HEK293 (cell line): ENCODE measurements around the gene RBM20.

Experiments
- GLI2 ChIP-seq: fragments of 450-650 bp; formaldehyde crosslinking; IDR thresholded peaks from 2 replicates; pipeline ENCODE4; 2017; ENCODE audit warnings: missing biosample characterization, missing genetic modification characterization, low read depth, borderline replicate concordance
- GLI4 ChIP-seq: fragments of 450-650 bp; formaldehyde crosslinking; IDR thresholded peaks from 2 replicates; pipeline ENCODE4 v1.5.1; 2016; ENCODE audit warnings: missing biosample characterization, missing genetic modification characterization
- IKZF3 ChIP-seq: fragments of 450-650 bp; IDR thresholded peaks from 2 replicates; pipeline ENCODE4 v1.5.0; 2018; ENCODE audit warnings: missing biosample characterization, mild to moderate bottlenecking, missing genetic modification characterization, moderate library complexity
- KLF10 ChIP-seq: fragments of 450-650 bp; IDR thresholded peaks from 2 replicates; pipeline ENCODE4 v1.5.1; 2018; ENCODE audit warnings: missing biosample characterization, mild to moderate bottlenecking, missing genetic modification characterization
- MZF1 ChIP-seq: fragments of 450-650 bp; formaldehyde crosslinking; IDR thresholded peaks from 2 replicates; pipeline ENCODE4 v1.5.1; 2017; ENCODE audit warnings: missing biosample characterization, missing genetic modification characterization, borderline replicate concordance
- OSR2 ChIP-seq: fragments of 450-650 bp; formaldehyde crosslinking; IDR thresholded peaks from 2 replicates; pipeline ENCODE4 v1.5.1; 2016; ENCODE audit warnings: missing biosample characterization, missing genetic modification characterization
- PRDM6 ChIP-seq: fragments of 450-650 bp; formaldehyde crosslinking; IDR thresholded peaks from 2 replicates; pipeline ENCODE4 v1.5.1; 2017; ENCODE audit warnings: missing biosample characterization, missing genetic modification characterization
- ZBTB20 ChIP-seq: fragments of 450-650 bp; formaldehyde crosslinking; IDR thresholded peaks from 2 replicates; pipeline ENCODE4 v1.5.1; 2016; ENCODE audit warnings: missing biosample characterization, missing genetic modification characterization
- ZBTB48 ChIP-seq: fragments of 450-650 bp; formaldehyde crosslinking; IDR thresholded peaks from 2 replicates; pipeline ENCODE4 v1.5.1; 2016; ENCODE audit warnings: missing biosample characterization, missing genetic modification characterization
- ZFP41 ChIP-seq: fragments of 450-650 bp; formaldehyde crosslinking; IDR thresholded peaks from 2 replicates; pipeline ENCODE4 v1.5.1; 2016; ENCODE audit warnings: missing biosample characterization, missing genetic modification characterization, borderline replicate concordance
- ZNF138 ChIP-seq: fragments of 450-650 bp; formaldehyde crosslinking; IDR thresholded peaks from 2 replicates; pipeline ENCODE4 v1.5.1; 2016; ENCODE audit warnings: missing biosample characterization, missing genetic modification characterization, borderline replicate concordance
- ZNF146 ChIP-seq: fragments of 450-650 bp; formaldehyde crosslinking; IDR thresholded peaks from 2 replicates; pipeline ENCODE4 v1.5.1; 2016; ENCODE audit warnings: missing biosample characterization, missing genetic modification characterization
- ZNF148 ChIP-seq: fragments of 450-650 bp; formaldehyde crosslinking; IDR thresholded peaks from 2 replicates; pipeline ENCODE4 v1.5.0; 2017; ENCODE audit warnings: missing biosample characterization, missing genetic modification characterization, borderline replicate concordance
- ZNF335 ChIP-seq: fragments of 450-650 bp; formaldehyde crosslinking; conservative IDR thresholded peaks from 2 replicates; pipeline ENCODE4 v1.5.1; 2016; ENCODE audit warnings: missing biosample characterization, missing genetic modification characterization
- ZNF354C ChIP-seq: fragments of 450-650 bp; formaldehyde crosslinking; IDR thresholded peaks from 2 replicates; pipeline ENCODE4 v1.5.1; 2016; ENCODE audit warnings: missing biosample characterization, missing genetic modification characterization, low read depth, borderline replicate concordance
- ZNF560 ChIP-seq: fragments of 450-650 bp; formaldehyde crosslinking; IDR thresholded peaks from 2 replicates; pipeline ENCODE4 v1.5.1; 2017; ENCODE audit warnings: missing biosample characterization, missing genetic modification characterization, borderline replicate concordance
- ZNF585B ChIP-seq: fragments of 450-650 bp; formaldehyde crosslinking; IDR thresholded peaks from 2 replicates; pipeline ENCODE4 v1.5.1; 2016; ENCODE audit warnings: missing biosample characterization, missing genetic modification characterization
- ZNF610 ChIP-seq: fragments of 450-650 bp; formaldehyde crosslinking; IDR thresholded peaks from 2 replicates; pipeline ENCODE4 v1.5.1; 2016; ENCODE audit warnings: missing biosample characterization, missing genetic modification characterization, borderline replicate concordance
- ZNF626 ChIP-seq: fragments of 450-650 bp; sonication (Bioruptor Pico); formaldehyde crosslinking; IDR thresholded peaks from 2 replicates; pipeline ENCODE4 v1.5.1; 2018; ENCODE audit warnings: missing biosample characterization, missing genetic modification characterization, inconsistent platforms
- ZSCAN23 ChIP-seq: fragments of 450-650 bp; formaldehyde crosslinking; IDR thresholded peaks from 2 replicates; pipeline ENCODE4 v1.5.1; 2016; ENCODE audit warnings: missing biosample characterization, missing genetic modification characterization
- TF ChIP-seq, protein P1 (sequence below): IDR thresholded peaks from 2 replicates; pipeline ENCODE4 v1.6.1; 2011; ENCODE audit warnings: mild to moderate bottlenecking, low read depth, low read length, borderline replicate concordance
- TF ChIP-seq, protein P2 (sequence below): fragments of 450-650 bp; formaldehyde crosslinking; IDR thresholded peaks from 2 replicates; pipeline ENCODE4 v1.5.1; 2016; ENCODE audit warnings: missing biosample characterization, missing genetic modification characterization
- TF ChIP-seq, protein P3 (sequence below): fragments of 450-650 bp; formaldehyde crosslinking; IDR thresholded peaks from 2 replicates; pipeline ENCODE4 v1.5.1; 2016; ENCODE audit warnings: missing biosample characterization, missing genetic modification characterization, borderline replicate concordance
- TF ChIP-seq, protein P4 (sequence below): fragments of 450-650 bp; formaldehyde crosslinking; IDR thresholded peaks from 2 replicates; pipeline ENCODE4 v1.5.1; 2016; ENCODE audit warnings: missing biosample characterization, missing genetic modification characterization

Gene RBM20

DNA sequence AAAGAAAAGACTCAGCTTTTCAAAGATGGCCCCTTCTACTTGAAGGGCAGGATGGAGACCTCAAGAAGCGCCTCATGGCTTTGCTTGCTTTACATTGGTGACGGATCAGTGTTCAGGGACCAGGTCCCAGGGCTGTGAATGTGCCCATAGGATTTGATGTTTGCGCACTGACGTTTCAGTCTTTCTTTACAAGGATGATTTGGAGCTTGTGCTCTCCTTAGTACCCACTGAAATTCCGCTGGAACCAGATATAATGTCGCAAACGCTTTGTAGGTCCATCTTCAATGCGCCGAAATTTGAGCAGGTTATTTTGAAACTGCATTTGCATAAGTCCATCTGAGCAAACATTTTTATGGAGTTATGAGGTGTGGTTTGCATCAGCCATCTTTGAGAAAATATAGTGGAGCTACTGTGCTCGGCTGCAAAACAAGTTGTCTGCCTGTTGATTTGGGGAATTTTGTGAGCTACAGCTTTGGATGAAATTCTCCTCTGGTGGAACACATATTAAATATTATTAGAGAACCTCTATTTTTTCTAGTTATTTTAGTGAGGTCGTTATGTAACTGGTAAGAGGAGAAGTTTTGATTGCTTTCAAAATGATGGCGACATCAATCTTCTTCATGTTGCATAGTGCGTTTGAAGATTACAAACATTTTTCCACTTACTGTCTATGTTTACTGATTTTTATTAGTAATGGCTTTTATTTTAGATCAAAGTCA, 2.4 kb downstream of the RBM20 start (continued):
- peak; percentile 89 for TF ChIP-seq ZBTB48 (tag by site-specific recombination)
- no peak for TF ChIP-seq ZNF146 (tag by site-specific recombination)
- TF ChIP-seq, protein P1, sequence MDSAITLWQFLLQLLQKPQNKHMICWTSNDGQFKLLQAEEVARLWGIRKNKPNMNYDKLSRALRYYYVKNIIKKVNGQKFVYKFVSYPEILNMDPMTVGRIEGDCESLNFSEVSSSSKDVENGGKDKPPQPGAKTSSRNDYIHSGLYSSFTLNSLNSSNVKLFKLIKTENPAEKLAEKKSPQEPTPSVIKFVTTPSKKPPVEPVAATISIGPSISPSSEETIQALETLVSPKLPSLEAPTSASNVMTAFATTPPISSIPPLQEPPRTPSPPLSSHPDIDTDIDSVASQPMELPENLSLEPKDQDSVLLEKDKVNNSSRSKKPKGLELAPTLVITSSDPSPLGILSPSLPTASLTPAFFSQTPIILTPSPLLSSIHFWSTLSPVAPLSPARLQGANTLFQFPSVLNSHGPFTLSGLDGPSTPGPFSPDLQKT, result no peak
- TF ChIP-seq MZF1, result no peak
- 0 out of 2 replicates have a peak, but pooled peaks have one; percentile 35 for TF ChIP-seq KLF10 (tag by site-specific recombination)
- TF ChIP-seq ZBTB20 (tag by site-specific recombination), result peak; percentile 92
- TF ChIP-seq, protein P2, sequence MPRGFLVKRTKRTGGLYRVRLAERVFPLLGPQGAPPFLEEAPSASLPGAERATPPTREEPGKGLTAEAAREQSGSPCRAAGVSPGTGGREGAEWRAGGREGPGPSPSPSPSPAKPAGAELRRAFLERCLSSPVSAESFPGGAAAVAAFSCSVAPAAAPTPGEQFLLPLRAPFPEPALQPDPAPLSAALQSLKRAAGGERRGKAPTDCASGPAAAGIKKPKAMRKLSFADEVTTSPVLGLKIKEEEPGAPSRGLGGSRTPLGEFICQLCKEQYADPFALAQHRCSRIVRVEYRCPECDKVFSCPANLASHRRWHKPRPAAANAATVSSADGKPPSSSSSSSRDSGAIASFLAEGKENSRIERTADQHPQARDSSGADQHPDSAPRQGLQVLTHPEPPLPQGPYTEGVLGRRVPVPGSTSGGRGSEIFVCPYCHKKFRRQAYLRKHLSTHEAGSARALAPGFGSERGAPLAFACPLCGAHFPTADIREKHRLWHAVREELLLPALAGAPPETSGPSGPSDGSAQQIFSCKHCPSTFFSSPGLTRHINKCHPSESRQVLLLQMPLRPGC (tag by site-specific recombination), result no peak; the same call in 1 of the 2 replicates
- TF ChIP-seq ZNF335, result peak; percentile 68
- no peak for TF ChIP-seq ZNF354C
- TF ChIP-seq ZSCAN23, result no peak
- TF ChIP-seq ZNF610, result no peak
- TF ChIP-seq ZNF148 (tag by site-specific recombination), result no peak
- TF ChIP-seq, protein P3, sequence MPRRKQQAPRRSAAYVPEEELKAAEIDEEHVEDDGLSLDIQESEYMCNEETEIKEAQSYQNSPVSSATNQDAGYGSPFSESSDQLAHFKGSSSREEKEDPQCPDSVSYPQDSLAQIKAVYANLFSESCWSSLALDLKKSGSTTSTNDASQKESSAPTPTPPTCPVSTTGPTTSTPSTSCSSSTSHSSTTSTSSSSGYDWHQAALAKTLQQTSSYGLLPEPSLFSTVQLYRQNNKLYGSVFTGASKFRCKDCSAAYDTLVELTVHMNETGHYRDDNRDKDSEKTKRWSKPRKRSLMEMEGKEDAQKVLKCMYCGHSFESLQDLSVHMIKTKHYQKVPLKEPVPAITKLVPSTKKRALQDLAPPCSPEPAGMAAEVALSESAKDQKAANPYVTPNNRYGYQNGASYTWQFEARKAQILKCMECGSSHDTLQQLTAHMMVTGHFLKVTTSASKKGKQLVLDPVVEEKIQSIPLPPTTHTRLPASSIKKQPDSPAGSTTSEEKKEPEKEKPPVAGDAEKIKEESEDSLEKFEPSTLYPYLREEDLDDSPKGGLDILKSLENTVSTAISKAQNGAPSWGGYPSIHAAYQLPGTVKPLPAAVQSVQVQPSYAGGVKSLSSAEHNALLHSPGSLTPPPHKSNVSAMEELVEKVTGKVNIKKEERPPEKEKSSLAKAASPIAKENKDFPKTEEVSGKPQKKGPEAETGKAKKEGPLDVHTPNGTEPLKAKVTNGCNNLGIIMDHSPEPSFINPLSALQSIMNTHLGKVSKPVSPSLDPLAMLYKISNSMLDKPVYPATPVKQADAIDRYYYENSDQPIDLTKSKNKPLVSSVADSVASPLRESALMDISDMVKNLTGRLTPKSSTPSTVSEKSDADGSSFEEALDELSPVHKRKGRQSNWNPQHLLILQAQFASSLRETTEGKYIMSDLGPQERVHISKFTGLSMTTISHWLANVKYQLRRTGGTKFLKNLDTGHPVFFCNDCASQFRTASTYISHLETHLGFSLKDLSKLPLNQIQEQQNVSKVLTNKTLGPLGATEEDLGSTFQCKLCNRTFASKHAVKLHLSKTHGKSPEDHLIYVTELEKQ (tag by site-specific recombination), result no peak
- no peak for TF ChIP-seq GLI4 (tag by site-specific recombination)
- TF ChIP-seq, protein P4, sequence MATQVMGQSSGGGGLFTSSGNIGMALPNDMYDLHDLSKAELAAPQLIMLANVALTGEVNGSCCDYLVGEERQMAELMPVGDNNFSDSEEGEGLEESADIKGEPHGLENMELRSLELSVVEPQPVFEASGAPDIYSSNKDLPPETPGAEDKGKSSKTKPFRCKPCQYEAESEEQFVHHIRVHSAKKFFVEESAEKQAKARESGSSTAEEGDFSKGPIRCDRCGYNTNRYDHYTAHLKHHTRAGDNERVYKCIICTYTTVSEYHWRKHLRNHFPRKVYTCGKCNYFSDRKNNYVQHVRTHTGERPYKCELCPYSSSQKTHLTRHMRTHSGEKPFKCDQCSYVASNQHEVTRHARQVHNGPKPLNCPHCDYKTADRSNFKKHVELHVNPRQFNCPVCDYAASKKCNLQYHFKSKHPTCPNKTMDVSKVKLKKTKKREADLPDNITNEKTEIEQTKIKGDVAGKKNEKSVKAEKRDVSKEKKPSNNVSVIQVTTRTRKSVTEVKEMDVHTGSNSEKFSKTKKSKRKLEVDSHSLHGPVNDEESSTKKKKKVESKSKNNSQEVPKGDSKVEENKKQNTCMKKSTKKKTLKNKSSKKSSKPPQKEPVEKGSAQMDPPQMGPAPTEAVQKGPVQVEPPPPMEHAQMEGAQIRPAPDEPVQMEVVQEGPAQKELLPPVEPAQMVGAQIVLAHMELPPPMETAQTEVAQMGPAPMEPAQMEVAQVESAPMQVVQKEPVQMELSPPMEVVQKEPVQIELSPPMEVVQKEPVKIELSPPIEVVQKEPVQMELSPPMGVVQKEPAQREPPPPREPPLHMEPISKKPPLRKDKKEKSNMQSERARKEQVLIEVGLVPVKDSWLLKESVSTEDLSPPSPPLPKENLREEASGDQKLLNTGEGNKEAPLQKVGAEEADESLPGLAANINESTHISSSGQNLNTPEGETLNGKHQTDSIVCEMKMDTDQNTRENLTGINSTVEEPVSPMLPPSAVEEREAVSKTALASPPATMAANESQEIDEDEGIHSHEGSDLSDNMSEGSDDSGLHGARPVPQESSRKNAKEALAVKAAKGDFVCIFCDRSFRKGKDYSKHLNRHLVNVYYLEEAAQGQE (tag by site-specific recombination), result peak; percentile 75
- no peak for TF ChIP-seq ZFP41 (tag by site-specific recombination)
- TF ChIP-seq OSR2 (tag by site-specific recombination), result peak; percentile 75
- TF ChIP-seq PRDM6 (tag by site-specific recombination), result peak; percentile 96
- TF ChIP-seq ZNF138 (tag by site-specific recombination), result no peak
- TF ChIP-seq IKZF3 (tag by site-specific recombination), result peak; percentile 92
- 0 out of 2 replicates have a peak, but pooled peaks have one; percentile 25 for TF ChIP-seq ZNF626 (tag by site-specific recombination)
- no peak for TF ChIP-seq ZNF560
- no peak for TF ChIP-seq ZNF585B (tag by site-specific recombination)
- TF ChIP-seq GLI2 (tag by site-specific recombination), result no peak
